ENCODE data around the gene ATCAY. TPM values are rescaled to one million over a fixed set of nuclear protein-coding genes. Genes with fewer than 3 reads are reported as not detected.

The ATCAY gene
- total and polyA plus RNA-seq, 2 of the 4 experiments (the other 2 are of a cell fraction) = 0.31 to 0.36 TPM

DNA sequence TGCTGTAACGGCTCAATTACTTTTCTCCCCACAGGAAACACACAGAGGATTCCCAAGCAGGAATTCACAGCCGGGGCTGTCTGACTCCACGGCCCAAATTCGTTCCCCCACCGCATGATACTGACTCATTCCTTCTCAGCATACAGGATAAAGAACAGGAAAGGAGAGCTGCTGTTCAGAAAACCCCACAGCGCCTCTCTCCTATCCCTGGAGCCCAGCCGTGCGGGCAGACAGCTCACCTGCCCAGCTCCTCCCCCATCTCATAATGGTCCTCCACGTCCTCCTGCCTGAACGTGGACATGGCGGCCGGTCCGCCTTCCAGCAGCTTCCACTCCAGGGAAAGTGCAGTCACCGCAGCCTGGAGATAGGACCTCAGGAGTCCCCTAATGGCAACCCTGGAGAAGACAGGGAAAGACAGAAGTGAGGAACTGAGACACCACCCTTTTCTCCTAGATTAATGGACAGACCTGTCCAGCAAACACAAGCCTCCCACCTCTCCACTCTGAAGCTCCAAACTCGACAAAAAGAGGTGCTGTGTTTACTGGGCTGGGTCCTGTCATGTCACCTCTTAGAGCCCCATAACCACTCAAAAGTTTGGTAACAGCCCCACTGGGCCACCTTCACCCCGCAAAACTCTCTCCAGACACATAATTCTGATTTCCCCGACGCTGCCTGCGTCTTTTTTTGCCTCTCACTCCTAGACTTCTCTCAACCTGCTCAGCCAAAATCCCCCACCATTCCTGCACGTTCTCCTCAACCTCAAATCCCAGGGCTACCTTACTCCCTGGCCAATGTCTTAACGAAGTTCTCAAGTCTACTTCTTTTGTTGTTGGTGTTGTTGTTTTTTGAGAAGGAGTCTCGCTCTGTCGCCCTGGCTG, 89.2 kb downstream of the ATCAY start (continued):
- TF ChIP-seq CTCF (conservative IDR thresholded peaks at IDR 0.05; ENCODE audit: low read depth, low read length) (peak; percentile 35), SMC3 (IDR thresholded peaks at IDR 0.05; ENCODE audit: low read depth, low read length) (no peak)
